ENCODE results near the gene UBE3D. TPM values are rescaled to one million over a fixed set of nuclear protein-coding genes. Genes with fewer than 3 reads are reported as not detected.

The UBE3D gene
- total RNA-seq, 1 donor from 2014 or later: 0.21 TPM

- intact Hi-C loops (cut with DNase I): no loop called here
- no peaks in the 10 kb centered on the region for H3K36me3 ChIP-seq
- no peak overlapping the region for H3K4me3 ChIP-seq
- H3K27me3 ChIP-seq: no peaks in the 10 kb centered on the region
- H3K4me1 ChIP-seq: no peaks in the 10 kb centered on the region
- H3K9me3 ChIP-seq: no peaks in the 10 kb centered on the region
- H3K27ac ChIP-seq: no peak overlapping the region
- TF ChIP-seq, protein P1, sequence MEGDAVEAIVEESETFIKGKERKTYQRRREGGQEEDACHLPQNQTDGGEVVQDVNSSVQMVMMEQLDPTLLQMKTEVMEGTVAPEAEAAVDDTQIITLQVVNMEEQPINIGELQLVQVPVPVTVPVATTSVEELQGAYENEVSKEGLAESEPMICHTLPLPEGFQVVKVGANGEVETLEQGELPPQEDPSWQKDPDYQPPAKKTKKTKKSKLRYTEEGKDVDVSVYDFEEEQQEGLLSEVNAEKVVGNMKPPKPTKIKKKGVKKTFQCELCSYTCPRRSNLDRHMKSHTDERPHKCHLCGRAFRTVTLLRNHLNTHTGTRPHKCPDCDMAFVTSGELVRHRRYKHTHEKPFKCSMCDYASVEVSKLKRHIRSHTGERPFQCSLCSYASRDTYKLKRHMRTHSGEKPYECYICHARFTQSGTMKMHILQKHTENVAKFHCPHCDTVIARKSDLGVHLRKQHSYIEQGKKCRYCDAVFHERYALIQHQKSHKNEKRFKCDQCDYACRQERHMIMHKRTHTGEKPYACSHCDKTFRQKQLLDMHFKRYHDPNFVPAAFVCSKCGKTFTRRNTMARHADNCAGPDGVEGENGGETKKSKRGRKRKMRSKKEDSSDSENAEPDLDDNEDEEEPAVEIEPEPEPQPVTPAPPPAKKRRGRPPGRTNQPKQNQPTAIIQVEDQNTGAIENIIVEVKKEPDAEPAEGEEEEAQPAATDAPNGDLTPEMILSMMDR (IDR thresholded peaks at IDR 0.05): no peak
- DNase-seq (ENCODE audit: low spot score in 2 of 2): no peak
These were observed 222.3 kb downstream of the UBE3D start for GRCh38 chr6:82843291-82843885.

DNA sequence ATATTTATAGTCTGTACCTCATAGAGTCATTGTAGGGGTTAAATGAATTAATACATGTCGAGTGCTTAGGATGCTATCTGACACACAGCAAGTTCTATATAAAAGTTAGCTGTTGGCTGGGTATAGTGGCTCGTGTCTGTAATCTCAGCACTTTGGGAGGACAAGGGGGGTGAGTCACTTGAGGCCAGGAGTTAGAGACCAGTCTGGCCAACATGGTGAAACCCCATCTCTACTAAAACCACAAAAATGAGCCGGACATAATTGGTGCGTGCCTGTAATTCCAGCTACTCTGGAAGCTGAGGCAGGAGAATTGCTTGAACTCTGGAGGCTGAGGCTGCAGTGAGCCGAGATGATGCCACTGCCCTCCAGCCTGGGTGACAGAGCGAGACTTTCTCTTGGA lies 222.9 kb downstream of the UBE3D start:
- intact Hi-C loops (cut with DNase I): no loop called here
- H3K4me1 ChIP-seq: no peaks in the 10 kb centered on the region
- H3K27ac ChIP-seq: no peak overlapping the region
- DNase-seq (ENCODE audit: low spot score in 2 of 2): no peak
- H3K4me3 ChIP-seq: no peak overlapping the region
- no peaks in the 10 kb centered on the region for H3K9me3 ChIP-seq
- H3K27me3 ChIP-seq: no peaks in the 10 kb centered on the region
- TF ChIP-seq, protein P1 (IDR thresholded peaks at IDR 0.05): no peak
- H3K36me3 ChIP-seq: no peaks in the 10 kb centered on the region

Other genes starting within 250 kb of the UBE3D start
- gene DOP1A, start 1.8 kb upstream of the UBE3D start, total RNA-seq: 13.2 TPM
- gene PGM3, start 127.4 kb upstream of the UBE3D start, total RNA-seq: 17.9 TPM
- gene RWDD2A, start 127.5 kb upstream of the UBE3D start, total RNA-seq: 3.5 TPM

Data from ascending aorta (tissue), 2 donors.